GM08714 (cell line): ENCODE data around the gene ATE1.
A peak's percentile ranks its signal among the peaks of the same experiment; 100 is the strongest.
"Not testable (repeated sequence)": the region's sequence is repeated elsewhere in the genome, so short reads cannot be mapped to it uniquely, and the experiment has no call there.

Experiments used
- H3K4me3 ChIP-seq: fragments of 200-500 bp; sonication (Bioruptor generic); 2 replicates; pipeline ENCODE4 v1.5.1; 2014; ENCODE audit warnings: mild to moderate bottlenecking, low read length, inconsistent platforms
- ZNF274 ChIP-seq: IDR thresholded peaks from 2 replicates; pipeline ENCODE4 v1.6.1; 2012; ENCODE audit warnings: mild to moderate bottlenecking, low read depth, low read length

Gene ATE1

GRCh38 chr10:121927841-121928527, at the start of gene ATE1:
TSS of gene ATE1 (minus strand) at chr10:121928031. CDS start at chr10:121927949, 82 bp downstream.
- peak within 1 kb of the TSS; percentile 78 for H3K4me3 ChIP-seq
- TF ChIP-seq ZNF274: no peak

GRCh38 chr10:121976607-121977006, 48.8 kb upstream of the ATE1 start:
- H3K4me3 ChIP-seq: no peak overlapping the region
- TF ChIP-seq ZNF274: no peak

- TF ChIP-seq ZNF274: no peak
- peak overlapping the region; percentile 70; the same call in 1 of the 2 replicates for H3K4me3 ChIP-seq
These were observed 47.7 kb upstream of the ATE1 start for GRCh38 chr10:121975295-121976086.

- H3K4me3 ChIP-seq: peak within 1 kb of the TSS; percentile 70
- no peak for TF ChIP-seq ZNF274
These were observed 46.9 kb upstream of the ATE1 start, which contains the start of gene NSMCE4A for GRCh38 chr10:121974535-121975294. TSS of gene NSMCE4A (minus strand) at chr10:121975217. CDS start at chr10:121975165, 52 bp downstream.

GRCh38 chr10:121974019-121974534, 46.2 kb upstream of the ATE1 start:
- H3K4me3 ChIP-seq: peak overlapping the region; percentile 70
- TF ChIP-seq ZNF274: no peak

- H3K4me3 ChIP-seq: not testable (repeated sequence)
These were observed 41.3 kb upstream of the ATE1 start for GRCh38 chr10:121969086-121969485.

- no peak for TF ChIP-seq ZNF274
- H3K4me3 ChIP-seq: no peak overlapping the region
These were observed 38.2 kb upstream of the ATE1 start for GRCh38 chr10:121965996-121966395.

GRCh38 chr10:121961456-121961855, 33.6 kb upstream of the ATE1 start:
- no peak overlapping the region for H3K4me3 ChIP-seq
- no peak for TF ChIP-seq ZNF274

GRCh38 chr10:121959671-121960070, 31.8 kb upstream of the ATE1 start:
- TF ChIP-seq ZNF274: no peak
- no peak overlapping the region for H3K4me3 ChIP-seq

GRCh38 chr10:121956111-121957061, 28.6 kb upstream of the ATE1 start:
- TF ChIP-seq ZNF274: no peak
- H3K4me3 ChIP-seq: no peak overlapping the region

- no peak for TF ChIP-seq ZNF274
- no peak overlapping the region for H3K4me3 ChIP-seq
These were observed 24.4 kb upstream of the ATE1 start for GRCh38 chr10:121952226-121952625.

GRCh38 chr10:121949451-121949850, 21.6 kb upstream of the ATE1 start:
- H3K4me3 ChIP-seq: no peak overlapping the region
- TF ChIP-seq ZNF274: no peak

- no peak for TF ChIP-seq ZNF274
- H3K4me3 ChIP-seq: no peak overlapping the region
These were observed 21.2 kb upstream of the ATE1 start for GRCh38 chr10:121949049-121949448.
